Glutamatergic neuron (in vitro differentiated cells): ENCODE results near the gene RAD18. TPM values are rescaled to one million over a fixed set of nuclear protein-coding genes. Genes with fewer than 3 reads are reported as not detected.

Source experiments
- DNase-seq: peaks from one replicate; pipeline ENCODE4 v3.0.0; 2022
- H3K27ac Mint-ChIP-seq: one replicate; pipeline ENCODE4 v1.8.0; 2020; ENCODE audit warnings: mild to moderate bottlenecking, mixed read lengths, inconsistent platforms; ENCODE audit not compliant: unreplicated experiment
- H3K27me3 Mint-ChIP-seq: one replicate; pipeline ENCODE4 v1.8.0; 2020; ENCODE audit warnings: mild to moderate bottlenecking, moderate library complexity, mixed read lengths, inconsistent platforms; ENCODE audit not compliant: unreplicated experiment
- H3K36me3 Mint-ChIP-seq: one replicate; pipeline ENCODE4 v1.8.0; 2020; ENCODE audit warnings: mild to moderate bottlenecking, mixed read lengths, inconsistent platforms; ENCODE audit not compliant: unreplicated experiment
- H3K4me1 Mint-ChIP-seq: one replicate; pipeline ENCODE4 v1.8.0; 2020; ENCODE audit warnings: mild to moderate bottlenecking, low read depth, mixed read lengths, inconsistent platforms; ENCODE audit not compliant: unreplicated experiment
- H3K4me3 Mint-ChIP-seq: one replicate; pipeline ENCODE4 v1.8.0; 2020; ENCODE audit warnings: mild to moderate bottlenecking, mixed read lengths, inconsistent platforms; ENCODE audit not compliant: unreplicated experiment
- H3K9me3 Mint-ChIP-seq: one replicate; pipeline ENCODE4 v1.8.0; 2020; ENCODE audit warnings: mild to moderate bottlenecking, moderate library complexity, mixed read lengths, inconsistent platforms; ENCODE audit not compliant: unreplicated experiment
- total RNA-seq: library from RNA; stranded (reverse); fragmentation: NEBNext Ultra II Directional; extraction: Animal tissue kit (Norgen Biotek cat#: 25700); gene quantifications from one replicate; pipeline ENCODE4 v1.2.1, GENCODE V29; 2021; ENCODE audit not compliant: unreplicated experiment
- TF ChIP-seq, protein P1 (sequence below): fragments of 200-600 bp; sonication (generic); IDR thresholded peaks from one replicate; pipeline ENCODE4 v1.5.0; 2021; ENCODE audit not compliant: partially characterized antibody, unreplicated experiment

The RAD18 gene
- total RNA-seq, 1 donor from 2014 or later = 11.9 TPM

DNA sequence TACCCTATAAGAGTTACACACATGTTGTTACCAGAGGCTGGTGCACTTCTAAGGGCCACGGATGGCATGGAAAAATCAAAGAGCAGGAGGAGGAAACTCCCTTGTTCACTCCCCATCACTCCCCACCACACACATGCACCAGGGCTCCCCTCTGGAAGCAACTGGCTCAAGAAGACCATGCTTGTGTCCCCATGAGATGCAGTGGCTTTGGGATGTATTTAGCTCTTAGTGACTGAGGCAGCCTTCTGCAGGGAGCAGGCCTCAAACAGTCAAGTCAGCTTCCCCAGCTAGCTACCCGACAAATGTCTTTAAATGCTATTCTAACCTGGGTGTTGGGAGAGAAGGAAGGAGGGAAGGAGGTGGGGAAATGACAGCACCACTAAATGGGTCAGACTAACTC, 32.9 kb upstream of the RAD18 start:
- H3K4me3 Mint-ChIP-seq = no peak overlapping the region
- H3K36me3 Mint-ChIP-seq = no peaks in the 10 kb centered on the region
- DNase-seq = no peak
- peaks cover 31% of the 10 kb centered on the region for H3K4me1 Mint-ChIP-seq
- H3K9me3 Mint-ChIP-seq = peaks cover 7% of the 10 kb centered on the region
- H3K27ac Mint-ChIP-seq = peak overlapping the region; percentile 64
- H3K27me3 Mint-ChIP-seq = peaks cover 7% of the 10 kb centered on the region
- TF ChIP-seq, protein P1, sequence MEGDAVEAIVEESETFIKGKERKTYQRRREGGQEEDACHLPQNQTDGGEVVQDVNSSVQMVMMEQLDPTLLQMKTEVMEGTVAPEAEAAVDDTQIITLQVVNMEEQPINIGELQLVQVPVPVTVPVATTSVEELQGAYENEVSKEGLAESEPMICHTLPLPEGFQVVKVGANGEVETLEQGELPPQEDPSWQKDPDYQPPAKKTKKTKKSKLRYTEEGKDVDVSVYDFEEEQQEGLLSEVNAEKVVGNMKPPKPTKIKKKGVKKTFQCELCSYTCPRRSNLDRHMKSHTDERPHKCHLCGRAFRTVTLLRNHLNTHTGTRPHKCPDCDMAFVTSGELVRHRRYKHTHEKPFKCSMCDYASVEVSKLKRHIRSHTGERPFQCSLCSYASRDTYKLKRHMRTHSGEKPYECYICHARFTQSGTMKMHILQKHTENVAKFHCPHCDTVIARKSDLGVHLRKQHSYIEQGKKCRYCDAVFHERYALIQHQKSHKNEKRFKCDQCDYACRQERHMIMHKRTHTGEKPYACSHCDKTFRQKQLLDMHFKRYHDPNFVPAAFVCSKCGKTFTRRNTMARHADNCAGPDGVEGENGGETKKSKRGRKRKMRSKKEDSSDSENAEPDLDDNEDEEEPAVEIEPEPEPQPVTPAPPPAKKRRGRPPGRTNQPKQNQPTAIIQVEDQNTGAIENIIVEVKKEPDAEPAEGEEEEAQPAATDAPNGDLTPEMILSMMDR = no peak

DNA sequence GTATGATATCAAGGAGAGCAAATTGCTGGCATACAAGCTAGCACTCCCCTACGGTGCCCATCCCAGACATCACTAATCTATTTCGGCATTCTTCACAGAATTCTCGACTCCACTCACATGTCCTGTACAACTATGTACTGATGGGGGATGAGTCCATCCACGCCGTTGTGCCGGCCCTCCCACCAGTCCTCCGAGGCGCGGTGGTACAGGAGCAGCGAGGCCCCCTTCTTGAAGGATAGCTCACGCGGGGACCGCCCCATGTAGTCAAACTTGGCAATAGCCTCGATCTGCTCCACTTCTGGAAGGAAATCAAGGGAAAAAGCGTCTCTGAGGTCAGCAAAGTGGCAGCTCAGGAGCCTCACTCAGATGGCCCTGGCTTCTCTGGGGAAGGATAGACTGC, 31.0 kb upstream of the RAD18 start:
- peak overlapping the region; percentile 5 for H3K27ac Mint-ChIP-seq
- H3K36me3 Mint-ChIP-seq = no peaks in the 10 kb centered on the region
- no peak for DNase-seq
- H3K4me1 Mint-ChIP-seq = peaks cover 34% of the 10 kb centered on the region
- H3K4me3 Mint-ChIP-seq = no peak overlapping the region
- TF ChIP-seq, protein P1 = no peak
- H3K9me3 Mint-ChIP-seq = peaks cover 7% of the 10 kb centered on the region
- H3K27me3 Mint-ChIP-seq = peaks cover 7% of the 10 kb centered on the region

DNA sequence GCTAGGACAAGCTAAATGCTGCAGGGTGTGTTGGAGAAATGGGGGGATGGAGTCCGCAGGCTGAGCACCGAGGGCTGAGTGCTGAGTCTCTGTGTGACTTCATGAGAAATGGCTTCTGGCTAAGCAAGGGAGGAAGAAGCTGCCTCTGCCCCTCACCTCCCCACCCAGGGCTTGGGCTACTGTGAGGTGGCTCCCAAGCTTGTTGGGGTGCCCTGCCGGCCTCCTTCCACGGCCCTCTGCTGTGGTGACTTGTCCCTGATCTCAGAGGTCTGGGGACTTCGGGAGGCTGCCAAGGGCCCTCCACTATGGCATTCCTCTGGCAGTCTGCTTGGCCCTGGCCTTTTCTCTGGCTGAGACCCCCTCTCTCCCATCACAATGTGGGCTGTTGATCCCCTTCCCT, 30.1 kb upstream of the RAD18 start:
- Mint-ChIP-seq H3K4me1 (peaks cover 43% of the 10 kb centered on the region), H3K36me3 (no peaks in the 10 kb centered on the region), H3K27ac (no peak overlapping the region), H3K9me3 (peaks cover 7% of the 10 kb centered on the region), H3K4me3 (no peak overlapping the region), H3K27me3 (peaks cover 7% of the 10 kb centered on the region)
- TF ChIP-seq, protein P1 = no peak
- no peak for DNase-seq

DNA sequence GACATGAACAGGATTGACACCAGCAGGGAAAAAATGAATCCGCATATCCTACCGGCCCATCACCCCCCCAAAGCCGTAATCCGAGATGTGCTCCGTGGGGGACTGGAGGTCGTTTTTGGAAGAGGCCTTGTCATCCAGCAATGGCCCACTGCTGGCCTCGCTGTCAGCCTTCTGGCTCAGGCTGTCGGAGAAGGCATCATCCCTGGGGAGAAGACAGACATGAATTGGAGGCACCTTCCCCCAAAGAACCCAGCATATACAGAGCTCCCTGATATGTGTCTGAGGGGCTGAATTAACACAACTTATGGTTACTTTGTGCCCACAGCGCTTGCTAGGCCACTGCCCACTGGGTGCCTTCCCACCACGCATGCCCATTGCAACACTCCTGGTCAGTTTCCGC, 29.6 kb upstream of the RAD18 start:
- Mint-ChIP-seq H3K27me3 (peaks cover 10% of the 10 kb centered on the region), H3K27ac (no peak overlapping the region), H3K4me1 (peaks cover 47% of the 10 kb centered on the region), H3K36me3 (no peaks in the 10 kb centered on the region), H3K9me3 (peaks cover 7% of the 10 kb centered on the region), H3K4me3 (no peak overlapping the region)
- TF ChIP-seq, protein P1 = no peak
- peak; percentile 41 for DNase-seq

DNA sequence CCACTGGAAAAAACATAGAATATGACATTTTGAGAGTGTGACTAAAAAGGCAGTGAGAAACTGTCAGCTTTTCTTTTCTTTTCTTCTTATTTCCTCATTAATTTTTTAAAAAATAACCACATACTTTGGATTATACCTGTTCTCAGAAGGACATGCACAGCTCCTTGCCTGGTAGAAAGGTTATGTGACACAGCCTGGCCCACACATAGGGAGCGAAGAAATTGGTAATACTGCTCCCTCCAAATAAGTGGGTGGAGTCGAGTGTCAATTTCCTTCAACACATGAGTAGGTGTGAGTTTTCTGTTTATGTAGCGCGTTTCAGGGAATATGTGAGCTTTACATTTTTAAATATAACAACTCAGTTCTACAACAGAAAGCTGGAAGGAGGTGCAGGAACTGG, 28.9 kb upstream of the RAD18 start:
- Mint-ChIP-seq H3K4me1 (peaks cover 45% of the 10 kb centered on the region), H3K27me3 (peaks cover 8% of the 10 kb centered on the region), H3K36me3 (no peaks in the 10 kb centered on the region), H3K9me3 (peaks cover 5% of the 10 kb centered on the region), H3K4me3 (no peak overlapping the region), H3K27ac (no peak overlapping the region)
- no peak for DNase-seq
- TF ChIP-seq, protein P1 = no peak
